ENCODE results near the gene OR52M1.

The OR52M1 gene

DNA sequence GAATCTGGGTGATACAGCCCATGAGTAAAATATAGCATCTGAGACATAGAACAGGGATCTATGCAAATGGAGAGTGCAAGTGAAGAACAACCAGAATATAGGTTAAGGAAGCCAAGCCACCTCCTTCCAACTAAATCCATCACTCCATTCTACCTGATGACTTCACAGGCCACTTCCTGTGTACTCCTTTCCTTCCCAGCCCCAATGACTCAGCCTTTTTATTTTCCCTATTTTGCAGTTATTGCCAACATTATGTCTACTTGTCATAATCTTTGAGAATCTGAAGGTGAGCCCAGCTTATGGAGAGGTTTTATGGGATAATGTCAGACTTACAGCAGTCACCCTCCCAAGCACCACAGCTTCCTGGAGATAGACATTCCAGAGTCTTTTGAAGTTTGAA is 1.4 kb upstream of the OR52M1 start:
- TF ChIP-seq, protein P1, sequence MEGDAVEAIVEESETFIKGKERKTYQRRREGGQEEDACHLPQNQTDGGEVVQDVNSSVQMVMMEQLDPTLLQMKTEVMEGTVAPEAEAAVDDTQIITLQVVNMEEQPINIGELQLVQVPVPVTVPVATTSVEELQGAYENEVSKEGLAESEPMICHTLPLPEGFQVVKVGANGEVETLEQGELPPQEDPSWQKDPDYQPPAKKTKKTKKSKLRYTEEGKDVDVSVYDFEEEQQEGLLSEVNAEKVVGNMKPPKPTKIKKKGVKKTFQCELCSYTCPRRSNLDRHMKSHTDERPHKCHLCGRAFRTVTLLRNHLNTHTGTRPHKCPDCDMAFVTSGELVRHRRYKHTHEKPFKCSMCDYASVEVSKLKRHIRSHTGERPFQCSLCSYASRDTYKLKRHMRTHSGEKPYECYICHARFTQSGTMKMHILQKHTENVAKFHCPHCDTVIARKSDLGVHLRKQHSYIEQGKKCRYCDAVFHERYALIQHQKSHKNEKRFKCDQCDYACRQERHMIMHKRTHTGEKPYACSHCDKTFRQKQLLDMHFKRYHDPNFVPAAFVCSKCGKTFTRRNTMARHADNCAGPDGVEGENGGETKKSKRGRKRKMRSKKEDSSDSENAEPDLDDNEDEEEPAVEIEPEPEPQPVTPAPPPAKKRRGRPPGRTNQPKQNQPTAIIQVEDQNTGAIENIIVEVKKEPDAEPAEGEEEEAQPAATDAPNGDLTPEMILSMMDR (conservative IDR thresholded peaks at IDR 0.05; ENCODE audit: low read length) = no peak
- H3K4me3 ChIP-seq (ENCODE audit: low read length) = no peak overlapping the region
- no peak for DNase-seq (ENCODE audit: low read depth)

DNA sequence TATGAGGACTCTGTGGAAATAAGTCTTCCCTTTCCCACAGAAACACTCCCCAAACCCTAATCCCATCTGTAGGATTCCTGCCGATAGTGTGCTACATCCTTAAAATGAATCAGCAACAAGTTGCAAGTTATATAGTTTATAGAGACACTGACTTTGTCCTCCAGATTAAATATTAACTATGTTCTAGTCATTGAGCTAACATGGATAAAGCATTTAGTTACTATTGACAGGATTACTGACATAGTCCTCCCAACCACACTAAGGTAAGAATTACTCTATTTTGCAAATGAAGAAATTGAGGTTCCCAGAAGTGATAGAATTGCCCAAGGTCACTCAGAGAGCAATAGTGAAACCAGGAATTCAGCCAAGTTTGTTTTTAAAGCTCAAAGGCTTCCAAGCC is 1.9 kb downstream of the OR52M1 start:
- H3K4me3 ChIP-seq (ENCODE audit: low read length) = no peak overlapping the region
- TF ChIP-seq, protein P1 (conservative IDR thresholded peaks at IDR 0.05; ENCODE audit: low read length) = no peak
- no peak for DNase-seq (ENCODE audit: low read depth)

DNA sequence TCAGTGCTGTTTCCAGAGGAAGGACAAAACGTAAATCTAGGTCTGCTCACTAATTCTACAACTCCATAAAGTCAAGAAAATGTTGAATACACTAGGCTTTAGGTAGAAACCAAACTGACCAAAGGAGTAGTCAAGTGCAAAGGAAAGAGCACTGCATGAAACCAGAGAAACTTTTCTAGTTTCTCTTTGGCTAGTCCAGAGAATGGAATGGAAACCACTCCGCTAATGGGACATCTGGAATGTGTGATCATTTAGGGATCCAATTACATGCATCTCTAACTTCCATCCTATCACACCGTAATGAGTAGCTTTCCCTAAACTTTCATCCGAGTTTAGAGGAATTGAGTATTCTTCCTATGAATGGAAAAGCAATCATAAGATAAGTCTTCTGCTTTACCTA is 2.4 kb downstream of the OR52M1 start:
- no peak for DNase-seq (ENCODE audit: low read depth)
- no peak overlapping the region for H3K4me3 ChIP-seq (ENCODE audit: low read length)
- TF ChIP-seq, protein P1 (conservative IDR thresholded peaks at IDR 0.05; ENCODE audit: low read length) = no peak

DNA sequence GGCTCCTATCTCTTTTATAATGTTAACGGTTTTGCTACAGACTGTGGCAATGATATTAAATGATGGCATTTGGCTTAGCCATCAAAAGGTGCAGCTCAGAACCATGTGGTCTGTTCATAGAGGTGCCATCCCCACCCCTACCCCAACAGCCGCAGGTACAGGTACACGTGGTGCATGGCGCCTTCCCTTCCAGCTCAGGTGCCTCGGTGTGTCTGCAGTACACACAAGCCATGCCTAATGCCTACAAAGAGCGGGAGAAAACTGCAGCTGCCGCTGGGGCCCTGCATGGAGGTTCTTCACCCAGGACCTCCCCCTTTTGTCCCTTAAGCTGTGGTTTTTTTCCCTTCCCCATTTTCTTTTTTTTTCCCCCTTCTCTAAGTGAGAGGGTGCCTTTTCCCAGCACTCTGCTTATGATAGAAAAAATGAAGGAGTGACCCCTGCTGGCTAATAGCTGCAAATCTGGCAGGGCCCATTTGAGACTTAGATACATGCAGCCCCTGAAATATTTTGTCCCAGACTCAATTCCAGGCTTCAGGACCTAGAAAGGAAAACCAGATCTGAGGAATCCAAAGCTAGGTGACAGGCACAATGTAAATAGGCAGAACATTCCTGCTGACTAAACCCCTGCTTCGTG is 6.5 kb downstream of the OR52M1 start:
- H3K4me3 ChIP-seq (ENCODE audit: low read length) = no peak overlapping the region
- no peak for DNase-seq (ENCODE audit: low read depth)
- TF ChIP-seq, protein P1 (conservative IDR thresholded peaks at IDR 0.05; ENCODE audit: low read length) = peak; percentile 28

DNA sequence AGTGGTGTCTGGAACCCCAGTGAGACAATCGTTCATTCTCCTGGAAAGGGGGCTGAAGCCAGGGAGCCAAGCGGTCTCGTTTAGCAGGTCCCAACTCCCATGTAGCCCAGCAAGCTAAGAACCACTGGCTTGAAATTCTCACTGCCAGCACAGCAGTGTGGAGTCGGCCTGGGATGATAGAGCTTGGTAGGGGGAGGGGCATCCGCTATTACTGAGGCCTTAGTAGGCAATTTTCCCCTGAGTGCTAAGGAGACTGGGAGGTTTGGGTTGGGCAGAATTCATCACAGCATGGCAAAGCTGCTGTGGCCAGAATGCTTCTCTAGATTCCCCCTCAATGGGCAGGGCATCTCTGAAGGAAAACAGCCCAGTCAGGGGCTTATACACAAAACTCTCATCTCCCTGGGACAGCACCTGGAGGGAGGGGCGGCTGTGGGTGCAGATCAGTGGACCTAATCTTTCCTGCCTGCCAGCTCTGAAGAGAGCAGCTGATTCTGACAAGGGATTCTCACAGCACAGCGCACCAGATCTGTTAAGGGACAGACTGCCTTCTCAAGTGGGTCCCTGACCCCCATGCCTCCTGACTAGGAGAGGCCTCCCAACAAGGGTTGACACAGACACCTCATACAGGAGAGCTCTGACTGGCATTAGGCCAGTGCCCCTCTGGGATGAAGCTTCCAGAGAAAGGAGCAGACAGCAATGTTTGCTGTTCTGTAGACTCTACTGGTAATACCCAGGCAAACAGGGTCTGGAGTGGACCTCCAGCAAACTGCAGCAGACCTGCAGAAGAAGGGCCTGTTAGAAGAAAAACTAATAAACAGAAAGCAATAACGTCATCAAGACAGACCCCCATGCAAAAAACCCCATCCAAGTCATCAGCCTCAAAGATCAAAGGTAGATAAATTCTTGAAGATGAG is 14.8 kb downstream of the OR52M1 start:
- H3K4me3 ChIP-seq (ENCODE audit: low read length) = no peak overlapping the region
- no peak for DNase-seq (ENCODE audit: low read depth)
- TF ChIP-seq, protein P1 (conservative IDR thresholded peaks at IDR 0.05; ENCODE audit: low read length) = no peak

DNA sequence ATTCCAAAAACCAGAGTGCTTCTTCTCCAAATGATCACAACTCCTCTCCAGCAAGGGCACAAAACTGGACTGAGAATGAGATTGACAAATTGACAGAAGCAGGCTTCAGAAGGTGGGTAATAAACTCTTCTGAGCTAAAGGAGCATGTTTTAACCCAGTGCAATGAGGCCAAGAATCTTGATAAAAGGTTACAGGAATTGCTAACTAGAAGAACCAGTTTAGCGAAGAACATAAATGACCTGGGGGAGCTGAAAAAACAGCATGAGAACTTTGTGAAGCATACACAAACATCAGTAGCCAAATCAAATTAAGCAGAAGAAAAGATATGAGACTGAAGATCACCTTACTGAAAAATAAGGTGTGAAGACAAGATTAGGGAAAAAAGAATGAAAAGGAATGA is 15.5 kb downstream of the OR52M1 start:
- no peak overlapping the region for H3K4me3 ChIP-seq (ENCODE audit: low read length)
- no peak for DNase-seq (ENCODE audit: low read depth)
- TF ChIP-seq, protein P1 (conservative IDR thresholded peaks at IDR 0.05; ENCODE audit: low read length) = no peak

DNA sequence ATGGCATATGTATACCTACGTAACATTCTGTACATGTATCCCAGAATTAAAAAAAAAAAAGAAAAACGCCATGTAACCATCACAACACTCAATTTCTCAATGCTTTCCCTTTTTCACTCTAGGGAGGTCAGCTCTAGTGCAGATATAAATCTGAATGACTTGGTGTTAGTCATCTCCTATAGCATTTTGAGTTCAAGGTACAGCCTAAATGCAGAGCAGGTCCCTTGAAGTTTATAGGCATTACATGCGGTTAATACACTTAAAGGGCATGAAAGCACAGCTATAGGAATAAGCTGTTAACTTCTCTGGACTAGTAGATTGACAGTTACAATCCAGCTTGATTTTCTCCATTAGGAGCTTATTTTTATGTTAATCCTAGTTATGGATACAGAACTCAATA is 20.4 kb downstream of the OR52M1 start:
- TF ChIP-seq, protein P1 (conservative IDR thresholded peaks at IDR 0.05; ENCODE audit: low read length) = no peak
- no peak overlapping the region for H3K4me3 ChIP-seq (ENCODE audit: low read length)
- no peak for DNase-seq (ENCODE audit: low read depth)

Measured in AG10803 (cell line).